CD4-positive, alpha-beta T cell treated with Interleukin-15 for 1 hour (primary cell): Measurements from ENCODE around the gene SGMS2.
"Not testable (repeated sequence)": the region's sequence is repeated elsewhere in the genome, so short reads cannot be mapped to it uniquely, and the experiment has no call there.

ENCODE experiments used
- DNase-seq: peaks from one replicate; pipeline ENCODE4 v3.0.0-alpha.2; 2020

The SGMS2 gene

GRCh38 chr4:107870916-107871786, 46.4 kb downstream of the SGMS2 start:
- DNase-seq = no peak

GRCh38 chr4:107874024-107874423, 49.3 kb downstream of the SGMS2 start:
- DNase-seq = no peak

GRCh38 chr4:107876099-107876498, 51.4 kb downstream of the SGMS2 start:
- no peak for DNase-seq

GRCh38 chr4:107877361-107877760, 52.6 kb downstream of the SGMS2 start:
- no peak for DNase-seq

- no peak for DNase-seq
These were observed 61.1 kb downstream of the SGMS2 start for GRCh38 chr4:107885865-107886264.

GRCh38 chr4:107888237-107888636, 63.5 kb downstream of the SGMS2 start:
- DNase-seq = no peak

GRCh38 chr4:107890779-107891178, 66.0 kb downstream of the SGMS2 start:
- no peak for DNase-seq

GRCh38 chr4:107891299-107891698, 66.6 kb downstream of the SGMS2 start:
- DNase-seq = no peak

- no peak for DNase-seq
These were observed 68.7 kb downstream of the SGMS2 start for GRCh38 chr4:107893171-107894137.

- DNase-seq = no peak
These were observed 69.4 kb downstream of the SGMS2 start for GRCh38 chr4:107894138-107894603.

- DNase-seq = no peak
These were observed 71.5 kb downstream of the SGMS2 start for GRCh38 chr4:107896158-107896645.

- DNase-seq = no peak
These were observed 71.9 kb downstream of the SGMS2 start for GRCh38 chr4:107896646-107897045.

GRCh38 chr4:107897823-107898222, 73.1 kb downstream of the SGMS2 start:
- DNase-seq = no peak

GRCh38 chr4:107900067-107900466, 75.3 kb downstream of the SGMS2 start:
- no peak for DNase-seq

GRCh38 chr4:107900508-107900907, 75.8 kb downstream of the SGMS2 start:
- no peak for DNase-seq

GRCh38 chr4:107901213-107901934, 76.6 kb downstream of the SGMS2 start:
- no peak for DNase-seq

- DNase-seq = no peak
These were observed 78.0 kb downstream of the SGMS2 start for GRCh38 chr4:107902715-107903114.

GRCh38 chr4:107905082-107905481, 80.3 kb downstream of the SGMS2 start:
- not testable (repeated sequence) for DNase-seq

GRCh38 chr4:107906458-107907100, 81.8 kb downstream of the SGMS2 start:
- DNase-seq = no peak

- DNase-seq = no peak
These were observed 83.6 kb downstream of the SGMS2 start for GRCh38 chr4:107908377-107908776.

- DNase-seq = no peak
These were observed 88.7 kb downstream of the SGMS2 start for GRCh38 chr4:107913283-107913899.

GRCh38 chr4:107915220-107915619, 90.5 kb downstream of the SGMS2 start:
- no peak for DNase-seq
